ENCODE data around the gene BICDL2.

GRCh38 chr16:3084969-3085670, 48.4 kb upstream of the BICDL2 start:
- TF ChIP-seq, protein P1, sequence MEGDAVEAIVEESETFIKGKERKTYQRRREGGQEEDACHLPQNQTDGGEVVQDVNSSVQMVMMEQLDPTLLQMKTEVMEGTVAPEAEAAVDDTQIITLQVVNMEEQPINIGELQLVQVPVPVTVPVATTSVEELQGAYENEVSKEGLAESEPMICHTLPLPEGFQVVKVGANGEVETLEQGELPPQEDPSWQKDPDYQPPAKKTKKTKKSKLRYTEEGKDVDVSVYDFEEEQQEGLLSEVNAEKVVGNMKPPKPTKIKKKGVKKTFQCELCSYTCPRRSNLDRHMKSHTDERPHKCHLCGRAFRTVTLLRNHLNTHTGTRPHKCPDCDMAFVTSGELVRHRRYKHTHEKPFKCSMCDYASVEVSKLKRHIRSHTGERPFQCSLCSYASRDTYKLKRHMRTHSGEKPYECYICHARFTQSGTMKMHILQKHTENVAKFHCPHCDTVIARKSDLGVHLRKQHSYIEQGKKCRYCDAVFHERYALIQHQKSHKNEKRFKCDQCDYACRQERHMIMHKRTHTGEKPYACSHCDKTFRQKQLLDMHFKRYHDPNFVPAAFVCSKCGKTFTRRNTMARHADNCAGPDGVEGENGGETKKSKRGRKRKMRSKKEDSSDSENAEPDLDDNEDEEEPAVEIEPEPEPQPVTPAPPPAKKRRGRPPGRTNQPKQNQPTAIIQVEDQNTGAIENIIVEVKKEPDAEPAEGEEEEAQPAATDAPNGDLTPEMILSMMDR (IDR thresholded peaks at IDR 0.05) = no peak
- TF ChIP-seq POLR2A (IDR thresholded peaks at IDR 0.05) (no peak), POLR2AphosphoS5 (IDR thresholded peaks at IDR 0.05) (no peak), EP300 (IDR thresholded peaks at IDR 0.05) (no peak)
